SIG-M5 treated with dmso at 0.1 percent for 504 hours (cell line): ENCODE results near the gene NSD2.
"Not testable (repeated sequence)": the region's sequence is repeated elsewhere in the genome, so short reads cannot be mapped to it uniquely, and the experiment has no call there.

ENCODE experiments used
- DNase-seq: peaks from one replicate; lab custom pipeline; 2025; ENCODE audit not compliant: unreplicated experiment; lab: John Stamatoyannopoulos, UW

Gene NSD2

DNA sequence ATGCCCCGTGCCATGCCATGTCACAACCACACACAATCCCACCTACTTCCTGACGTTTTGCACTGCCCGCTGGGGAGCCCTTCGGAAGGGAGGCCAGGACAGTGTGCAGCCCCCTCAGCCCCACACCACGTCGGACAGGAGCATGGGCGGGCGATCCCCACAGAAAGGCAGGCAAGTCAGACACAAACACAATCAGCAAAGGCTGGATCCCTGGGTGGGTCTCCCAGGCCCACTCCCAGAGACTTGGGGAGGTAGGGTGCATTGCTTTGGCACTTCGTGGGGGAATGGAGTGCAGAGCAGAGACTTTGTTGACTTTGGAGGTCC lies 29.3 kb upstream of the NSD2 start:
- DNase-seq, result no peak

DNA sequence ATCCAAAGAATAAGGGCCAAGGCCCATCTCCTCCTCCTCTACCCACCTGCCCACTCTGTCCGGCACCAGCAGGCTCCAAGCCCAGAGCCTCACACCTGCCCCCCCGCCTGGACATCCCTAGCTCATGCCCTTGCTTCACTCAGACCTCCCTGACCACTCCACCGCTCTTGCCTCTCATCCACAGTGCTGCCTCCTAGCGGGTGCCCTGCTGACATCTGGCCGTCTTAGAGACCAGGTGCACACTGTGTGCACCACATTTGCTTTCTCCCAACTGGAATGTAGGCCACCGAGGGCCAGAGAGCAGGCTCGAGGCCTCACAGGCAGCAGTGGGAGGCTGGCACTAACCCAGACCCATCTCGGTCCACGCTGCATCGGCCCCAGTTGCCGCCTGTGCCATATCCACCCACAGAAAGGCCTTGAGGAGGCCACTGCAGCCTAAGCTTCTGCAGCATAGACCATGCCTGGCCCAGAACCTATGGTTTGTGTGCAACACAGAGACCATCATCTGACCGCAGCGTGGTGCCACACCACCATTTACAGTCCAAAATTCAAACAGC lies 28.8 kb upstream of the NSD2 start:
- DNase-seq, result no peak

GRCh38 chr4:1842993-1843448 lies 28.2 kb upstream of the NSD2 start:
- DNase-seq, result no peak

DNA sequence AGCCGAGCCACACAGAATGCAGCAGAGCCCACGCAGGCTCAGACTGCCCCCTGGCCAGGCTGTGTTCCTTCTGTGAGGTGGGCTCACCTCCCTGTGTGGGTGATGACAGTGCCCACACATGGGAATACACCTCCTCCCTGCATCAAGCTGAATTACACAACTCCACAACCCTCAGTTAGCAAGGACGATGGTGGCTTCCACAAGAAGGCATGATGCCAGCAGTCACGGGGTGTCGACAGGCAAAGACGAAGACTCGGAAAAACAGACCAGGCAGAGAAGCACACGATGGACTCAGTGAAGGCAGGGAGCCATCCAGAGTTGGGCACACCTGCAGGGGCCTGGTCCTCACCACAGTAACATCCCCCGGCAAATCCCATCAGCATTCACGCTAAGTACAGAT lies 27.3 kb upstream of the NSD2 start:
- no peak for DNase-seq

DNA sequence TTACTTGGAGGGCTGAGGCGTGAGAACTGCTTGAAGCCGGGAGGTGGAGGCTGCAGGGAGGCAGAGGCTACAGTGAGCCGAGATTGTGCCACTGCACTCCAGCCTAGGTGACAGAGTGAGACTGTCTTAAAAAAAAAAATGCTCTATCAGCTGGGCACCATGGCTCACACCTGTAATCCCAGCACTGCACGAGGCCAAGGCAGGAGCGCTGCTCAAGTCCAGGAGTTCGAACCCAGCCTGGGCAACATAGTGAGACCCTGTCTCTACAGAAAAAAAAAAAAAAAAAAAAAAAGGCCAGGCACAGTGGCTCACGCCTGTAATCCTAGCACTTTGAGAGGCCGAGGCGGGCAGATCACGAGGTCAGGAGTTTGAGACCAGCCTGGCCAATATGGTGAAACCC lies 26.6 kb upstream of the NSD2 start:
- not testable (repeated sequence) for DNase-seq

GRCh38 chr4:1846580-1846979 lies 24.6 kb upstream of the NSD2 start:
- DNase-seq, result no peak

- no peak for DNase-seq
Observed at GRCh38 chr4:1850276-1850675, 20.9 kb upstream of the NSD2 start.

DNA sequence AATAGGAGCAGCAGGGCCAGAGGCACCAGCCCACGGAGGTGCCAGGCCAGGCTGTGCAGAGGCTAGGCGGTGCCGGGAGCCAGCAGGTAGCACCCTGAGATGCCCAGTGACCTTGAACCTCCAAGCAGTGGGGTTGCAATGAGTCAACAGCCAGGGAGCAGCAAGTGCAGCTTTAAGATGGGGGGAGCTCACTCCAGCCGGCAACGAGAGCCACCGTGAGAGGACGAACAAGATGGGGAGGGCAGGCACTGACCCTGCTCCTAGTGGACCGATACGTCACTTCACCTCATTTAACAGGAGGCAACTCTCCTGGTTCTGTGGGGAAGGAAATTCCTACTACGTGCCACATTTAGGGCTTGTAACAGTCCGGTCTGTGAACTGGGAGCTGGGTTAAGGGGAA lies 20.0 kb upstream of the NSD2 start:
- DNase-seq, result no peak

DNA sequence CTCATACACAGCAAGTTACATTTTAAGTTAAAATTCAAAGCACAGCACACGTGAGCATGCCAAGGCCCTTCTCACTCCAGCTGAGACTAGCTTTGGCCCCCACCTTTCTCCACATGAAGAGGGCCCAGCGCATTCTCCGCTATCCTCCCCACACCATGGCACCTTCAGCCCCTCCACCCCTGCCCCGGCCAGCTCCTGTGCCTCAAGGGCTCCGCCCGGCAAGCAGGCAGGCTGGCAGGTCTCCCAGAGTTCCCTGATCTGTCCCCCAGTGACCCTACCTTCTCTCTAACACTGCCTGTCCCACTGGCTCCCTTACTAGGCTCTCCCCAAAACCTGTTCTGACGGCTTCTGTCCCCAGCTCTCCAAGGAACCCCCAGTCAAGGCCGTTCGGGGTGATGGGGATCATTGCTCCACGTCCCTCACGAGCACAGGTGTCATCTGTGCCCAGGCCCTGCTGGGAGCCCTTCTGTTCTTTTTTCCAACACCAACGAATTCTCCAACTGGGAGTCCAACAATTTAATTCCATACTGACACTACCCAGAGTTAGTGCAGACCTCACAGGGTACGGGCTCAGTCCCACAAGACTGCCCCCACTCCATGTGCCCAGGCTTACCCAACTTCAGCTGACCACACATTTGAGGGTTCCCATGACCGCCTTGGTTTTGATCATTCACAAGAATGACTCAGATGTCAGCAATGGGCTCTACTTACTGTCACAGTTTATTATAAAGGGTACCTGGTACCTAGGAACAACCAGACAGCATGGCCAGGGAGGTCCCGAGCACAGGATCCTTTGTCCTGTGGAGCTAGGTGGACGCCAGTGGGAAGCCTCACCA lies 19.4 kb upstream of the NSD2 start:
- no peak for DNase-seq

DNA sequence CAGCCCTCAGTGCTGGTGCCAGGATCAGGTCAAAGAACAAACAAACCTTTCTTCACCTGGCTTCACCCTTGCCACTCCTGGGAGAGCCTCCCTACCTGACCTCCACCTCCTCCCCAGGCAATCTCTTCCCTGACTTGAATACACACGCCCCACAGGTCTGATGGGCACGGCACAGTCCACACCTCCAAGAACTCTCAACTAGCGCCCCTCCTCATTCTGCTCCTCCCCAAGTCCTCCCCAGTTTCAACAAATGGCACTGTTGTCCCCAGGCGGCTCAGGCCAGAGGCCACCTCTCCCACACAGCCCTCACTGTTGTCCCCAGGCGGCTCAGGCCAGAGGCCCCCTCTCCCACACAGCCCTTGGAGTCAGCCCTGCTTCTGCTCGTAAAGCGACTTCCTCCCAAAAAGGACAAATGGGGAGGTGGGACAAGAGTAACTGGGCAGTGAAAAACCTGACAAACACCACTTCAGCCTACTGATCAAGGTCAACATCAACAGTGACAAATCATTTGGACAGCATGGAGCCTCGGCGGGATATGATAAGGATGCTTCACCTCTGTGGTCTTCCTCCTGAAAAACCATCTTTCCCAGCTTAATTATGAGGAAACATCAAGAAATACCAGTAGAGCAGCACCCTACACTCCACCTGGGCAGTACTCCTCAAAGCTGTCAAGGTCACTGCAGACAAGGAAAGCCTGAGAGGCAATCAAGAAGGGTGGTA lies 18.1 kb upstream of the NSD2 start:
- no peak for DNase-seq

DNA sequence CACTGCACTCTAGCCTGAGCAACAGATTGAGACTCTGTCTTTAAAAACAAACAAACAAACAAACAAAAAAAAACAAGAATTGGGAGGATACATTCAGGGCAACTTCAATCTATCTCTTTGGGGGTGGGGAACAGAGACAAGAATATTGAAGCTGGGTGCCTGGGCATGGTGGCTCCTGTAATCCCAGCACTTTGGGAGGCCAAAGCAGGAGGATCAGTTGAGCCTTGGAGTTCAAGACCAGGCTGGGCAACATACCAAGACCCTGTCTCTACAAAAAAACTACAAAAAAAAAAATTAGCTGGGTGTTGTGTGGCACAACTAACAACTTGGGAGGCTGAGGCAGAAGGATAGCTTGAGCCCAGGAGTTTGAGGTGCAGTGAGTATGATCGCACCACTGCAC lies 16.4 kb upstream of the NSD2 start:
- DNase-seq, result no peak

- DNase-seq, result no peak
Observed at GRCh38 chr4:1855333-1856070, 15.7 kb upstream of the NSD2 start.

DNA sequence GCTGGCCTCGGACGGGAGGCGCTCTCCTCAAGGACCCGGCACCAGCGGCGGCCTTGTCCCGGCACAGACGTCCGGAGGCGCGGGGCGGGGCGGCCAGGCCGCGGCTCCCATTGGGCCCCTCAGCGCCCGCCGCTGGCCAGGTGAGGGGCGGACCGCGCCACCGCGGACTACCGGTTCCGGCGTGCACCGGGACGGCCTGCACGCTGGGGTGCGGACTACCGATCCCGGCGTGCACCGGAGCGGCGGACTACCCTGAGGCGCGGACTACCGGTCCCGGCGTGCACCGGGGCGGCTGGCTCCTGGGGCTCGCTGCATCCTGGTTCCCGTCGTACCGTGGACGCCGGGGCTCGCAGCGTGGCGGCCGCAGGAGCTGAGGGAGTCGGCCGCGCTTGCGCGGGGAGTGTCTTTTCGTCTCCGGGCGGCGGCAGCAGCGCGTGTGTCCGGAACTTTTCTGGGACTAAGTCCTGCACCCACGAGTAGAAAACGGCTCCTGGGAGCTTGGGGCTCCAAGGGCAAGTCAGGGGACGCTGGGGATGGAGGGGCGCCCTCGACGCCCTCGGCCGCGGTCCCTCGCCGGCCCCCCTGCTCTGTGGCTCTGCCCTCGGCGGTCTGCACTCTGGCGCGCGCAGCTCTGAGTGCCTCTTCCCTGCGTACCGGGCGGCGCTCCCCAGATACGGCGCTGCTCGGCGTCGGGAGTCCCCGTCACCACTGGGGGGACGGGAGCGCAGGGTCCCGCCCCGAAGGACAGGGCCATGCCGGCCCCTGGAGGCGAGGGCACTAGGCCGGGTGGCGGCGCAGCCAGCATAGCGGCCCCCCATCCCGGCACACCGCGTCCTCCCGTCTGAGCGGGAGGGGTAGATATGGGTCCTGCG lies 14.9 kb upstream of the NSD2 start, which contains the start of gene LETM1:
TSS of gene LETM1 (minus strand) at position 86 of the 872 bp plus-strand sequence. CDS start 206 bp downstream, outside the sequence.
- peak; percentile 85 for DNase-seq

DNA sequence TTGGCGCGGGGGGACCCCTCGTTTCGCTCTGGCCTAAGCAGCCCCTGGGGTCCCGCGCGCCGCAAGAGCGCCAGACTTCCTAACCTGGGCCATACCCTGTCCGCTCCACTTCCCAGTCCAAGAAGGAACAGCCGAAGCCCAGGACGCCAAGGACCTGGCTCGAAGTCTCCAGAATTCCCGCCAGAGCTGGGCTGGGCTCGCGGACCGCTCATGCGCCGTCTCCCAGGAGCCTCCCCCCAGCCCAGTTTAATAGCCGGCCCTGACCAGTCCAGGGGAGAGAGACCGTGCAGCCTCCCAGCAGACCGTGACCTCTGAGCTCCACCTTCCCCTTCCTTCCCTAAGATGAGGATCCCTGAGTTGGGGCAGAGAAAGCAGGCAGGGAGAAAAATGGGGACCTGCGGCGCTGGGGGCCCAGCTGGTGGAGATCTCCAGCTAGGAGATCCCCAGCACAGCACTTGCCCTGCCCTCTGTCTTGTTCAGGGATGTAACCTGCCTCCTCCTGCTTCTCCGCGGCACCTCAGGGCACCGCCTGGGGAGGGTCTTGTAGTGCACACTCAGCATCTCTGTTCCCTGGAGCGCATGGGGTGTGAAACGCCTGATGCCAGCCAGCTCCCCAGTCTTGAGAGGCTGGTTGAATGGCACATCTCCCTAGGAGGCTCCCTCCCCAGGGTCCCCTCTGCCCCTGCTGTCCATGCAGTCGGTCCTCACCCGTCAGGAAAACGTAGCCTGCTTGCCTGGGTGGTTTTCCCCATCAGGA lies 14.1 kb upstream of the NSD2 start:
- no peak for DNase-seq

- no peak for DNase-seq
Observed at GRCh38 chr4:1857931-1858330, 13.3 kb upstream of the NSD2 start.

GRCh38 chr4:1859389-1859753 lies 11.8 kb upstream of the NSD2 start:
- no peak for DNase-seq

DNA sequence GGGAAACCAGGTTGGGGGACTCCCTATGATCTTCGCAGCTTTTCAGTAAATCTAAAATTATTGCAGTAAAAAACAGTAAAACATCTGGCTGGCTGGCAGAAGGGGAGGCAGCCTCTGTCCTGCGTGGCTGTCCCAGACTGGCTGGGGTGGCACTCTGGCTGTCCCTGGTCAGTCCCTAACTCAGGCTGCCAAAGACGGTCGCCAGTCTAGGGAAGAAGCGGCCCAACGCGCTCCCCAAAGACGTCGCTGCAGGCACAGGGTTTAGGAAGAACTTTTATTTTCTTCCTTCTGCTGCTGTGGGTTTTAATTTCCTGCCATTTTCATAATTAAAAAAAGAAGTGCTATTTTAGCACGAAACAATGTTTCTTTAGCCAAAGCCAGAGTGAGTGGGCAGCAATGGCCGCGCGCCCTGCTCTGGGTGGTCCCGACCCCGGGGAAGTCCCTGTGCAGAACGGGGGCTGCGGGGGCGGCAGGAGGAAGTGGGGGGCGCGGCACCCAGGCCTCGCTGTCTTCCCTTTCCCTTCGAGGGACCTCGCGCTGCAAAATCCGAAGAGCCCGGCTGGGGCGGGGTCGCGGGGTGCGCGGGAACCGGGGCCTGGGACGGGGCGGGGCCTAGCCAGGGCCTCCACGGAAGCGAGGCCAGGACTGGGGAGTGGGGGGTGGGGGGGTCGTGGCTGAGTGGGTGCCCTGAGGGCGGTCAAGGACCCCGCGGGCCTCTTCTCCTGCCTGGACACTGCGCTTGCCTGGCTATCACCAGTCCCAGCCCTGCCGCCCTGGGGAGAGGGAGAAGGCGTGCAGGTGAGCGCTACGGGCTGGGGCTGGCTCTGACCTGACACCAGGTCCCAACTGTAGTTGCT lies 8.9 kb upstream of the NSD2 start:
- DNase-seq, result no peak

DNA sequence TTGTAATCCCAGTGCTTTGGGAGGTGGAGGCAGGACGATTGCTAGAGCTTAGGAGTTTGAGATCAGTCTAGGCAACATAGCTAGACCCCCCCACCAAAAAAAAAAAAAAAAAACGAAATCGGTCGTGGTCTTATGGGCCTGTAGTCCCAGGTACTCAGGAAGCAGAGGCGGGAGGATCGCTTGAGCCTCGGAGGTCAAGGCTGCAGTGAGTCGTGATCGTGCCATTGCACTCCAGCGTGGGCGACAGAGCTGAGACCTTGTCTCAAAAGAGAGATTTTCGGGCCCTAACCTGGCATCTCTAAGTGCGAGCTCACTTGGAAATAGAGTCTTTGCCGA lies 8.3 kb upstream of the NSD2 start:
- DNase-seq, result no peak
